Astrocyte of the spinal cord (primary cell): ENCODE data around the gene UVRAG.

Source experiments
- DNase-seq: peaks from one replicate; pipeline ENCODE4 v3.0.0; 2011; ENCODE audit warnings: low read depth, low spot score
- H3K4me3 ChIP-seq: 2 replicates; pipeline ENCODE4 v1.5.1; 2011; ENCODE audit warnings: low read depth, mild to moderate bottlenecking, low read length, moderate library complexity
- CTCF ChIP-seq: IDR thresholded peaks from 2 replicates; pipeline ENCODE4 v1.5.1; 2012; ENCODE audit warnings: low read depth, mild to moderate bottlenecking, low read length, inconsistent platforms
- in situ Hi-C: cut with HindIII; loops from 2 replicates; pipeline ENCODE4 v1.10.0; 2017; ENCODE audit warnings: low sequenced_read_pairs

UVRAG gene

DNA sequence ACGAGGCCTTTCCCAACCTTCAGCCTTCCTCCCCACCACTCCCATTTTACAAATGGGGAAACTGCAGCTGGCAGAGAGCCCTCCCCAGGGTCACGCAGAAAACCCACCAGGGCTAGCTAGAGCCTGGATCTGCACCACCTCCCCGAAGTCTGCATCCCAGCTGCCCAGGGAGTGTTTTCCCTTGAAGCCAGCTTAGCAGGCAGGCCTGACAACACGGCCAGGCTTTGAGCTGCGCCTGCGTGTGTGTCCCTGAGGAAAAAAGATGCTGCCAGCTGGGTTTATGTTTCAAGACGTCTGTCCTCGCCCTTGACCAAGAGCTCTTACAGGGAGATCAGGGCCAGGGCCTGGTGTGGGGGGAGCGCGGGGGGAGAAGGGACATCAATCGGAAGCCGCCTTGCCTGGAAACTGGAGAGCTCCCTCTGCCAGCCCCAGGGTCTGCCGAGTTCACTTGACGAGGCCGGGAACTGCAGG is 371.0 kb downstream of the UVRAG start:
- in situ Hi-C loops: no loop called here
- DNase-seq: peak; percentile 3
- no peak for TF ChIP-seq CTCF
- H3K4me3 ChIP-seq: no peak overlapping the region

- no peak overlapping the region for H3K4me3 ChIP-seq
- no peak for TF ChIP-seq CTCF
- no peak for DNase-seq
- in situ Hi-C loops: no loop called here
These were observed 371.8 kb downstream of the UVRAG start for GRCh38 chr11:76186776-76187279.

DNA sequence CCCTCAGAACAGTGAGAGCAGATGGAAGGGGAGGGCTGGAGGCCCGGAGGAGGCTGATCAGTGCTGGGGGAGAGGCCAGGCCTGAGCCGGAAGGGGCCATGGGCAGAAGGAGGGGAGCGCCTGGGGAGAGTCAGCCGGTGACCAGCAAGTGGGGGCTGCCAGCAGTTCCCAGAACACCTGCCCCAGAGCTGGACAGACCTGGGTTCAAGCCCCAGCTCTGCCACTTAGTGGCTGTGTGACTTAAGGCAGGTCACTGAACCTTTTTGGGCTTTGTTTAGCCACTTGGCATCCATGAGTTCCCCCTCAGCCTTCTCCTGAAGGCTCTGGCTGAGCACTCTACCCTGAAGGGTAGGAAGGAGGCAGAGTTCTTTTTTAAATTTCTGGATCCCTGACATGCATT is 373.9 kb downstream of the UVRAG start:
- no peak for DNase-seq
- H3K4me3 ChIP-seq: no peak overlapping the region
- in situ Hi-C loops: no loop called here
- TF ChIP-seq CTCF: no peak

GRCh38 chr11:76189682-76190081 is 374.7 kb downstream of the UVRAG start:
- TF ChIP-seq CTCF: no peak
- DNase-seq: no peak
- in situ Hi-C loops: no loop called here
- H3K4me3 ChIP-seq: no peak overlapping the region

GRCh38 chr11:76190376-76190775 is 375.4 kb downstream of the UVRAG start:
- in situ Hi-C loops: no loop called here
- no peak for TF ChIP-seq CTCF
- H3K4me3 ChIP-seq: no peak overlapping the region
- no peak for DNase-seq
